HG03159 (cell line): ENCODE measurements around the gene RAB40C.

Experiments used
- ATAC-seq: cut with Tn5 transposase; IDR thresholded peaks from one replicate; pipeline ENCODE4 v1.9.1; 2021; ENCODE audit warnings: mild to moderate bottlenecking, moderate library complexity; ENCODE audit not compliant: unreplicated experiment

The RAB40C gene

DNA sequence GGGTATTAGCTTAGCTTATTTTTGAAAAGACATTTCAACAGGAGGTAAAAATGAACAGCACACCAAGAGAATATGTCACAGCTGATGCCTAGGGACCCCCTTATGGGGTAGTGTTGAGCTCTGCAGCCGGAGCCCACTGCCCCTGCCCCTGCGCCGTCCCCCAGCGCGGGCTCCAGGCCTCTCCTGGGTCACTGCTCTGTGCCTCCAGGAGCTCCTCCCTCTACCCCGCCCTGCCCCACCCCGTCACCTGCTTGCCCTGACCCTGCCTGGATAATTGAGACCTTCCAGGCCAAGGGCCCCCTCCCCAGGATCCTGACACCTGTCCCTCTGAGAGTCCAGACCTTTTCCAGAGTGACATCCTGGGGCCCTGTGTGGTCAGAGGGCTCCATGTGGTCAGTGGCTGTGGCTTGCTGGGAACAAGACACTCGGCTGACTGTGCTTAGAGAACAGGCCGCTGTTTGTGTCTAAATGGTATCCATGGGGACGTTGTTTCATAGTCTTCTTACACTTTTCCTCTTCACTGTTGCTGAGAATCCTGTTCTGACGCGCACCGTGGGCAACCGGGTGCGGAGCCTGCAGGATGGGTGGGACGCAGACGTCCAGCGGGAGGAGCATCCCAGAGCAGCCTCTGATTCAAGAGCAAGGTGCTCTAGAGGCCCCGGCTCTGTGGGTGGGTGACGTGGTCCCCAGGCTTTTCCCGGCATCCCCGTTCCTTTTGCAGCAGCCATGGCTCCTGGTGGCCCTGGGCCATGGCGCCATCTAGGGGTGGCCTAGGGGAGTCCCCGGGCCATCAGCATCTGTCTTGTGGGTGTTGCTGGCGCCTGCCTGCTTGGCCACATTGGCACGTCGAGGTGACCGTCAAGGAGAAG, 20.9 kb downstream of the RAB40C start:
- no peak for ATAC-seq

DNA sequence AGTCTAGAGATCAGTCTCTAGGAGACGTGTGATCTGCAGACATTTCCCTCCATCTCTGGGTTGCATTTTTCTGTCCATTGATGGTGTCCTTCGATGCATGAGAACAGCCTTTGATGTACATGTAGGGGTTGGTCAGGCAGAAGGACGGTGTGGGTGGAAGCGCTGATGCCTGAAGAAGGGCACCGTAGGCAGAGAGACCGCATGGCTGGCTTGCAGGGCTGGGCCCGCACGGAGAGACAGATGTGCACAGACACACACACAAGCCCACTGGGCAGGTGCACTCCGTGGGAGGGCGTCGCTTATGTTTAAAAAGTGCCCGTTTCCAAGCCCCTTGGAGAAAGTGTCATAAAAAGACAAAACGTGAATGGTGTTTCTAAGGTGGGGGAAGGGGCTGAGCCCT, 25.3 kb downstream of the RAB40C start:
- no peak for ATAC-seq

DNA sequence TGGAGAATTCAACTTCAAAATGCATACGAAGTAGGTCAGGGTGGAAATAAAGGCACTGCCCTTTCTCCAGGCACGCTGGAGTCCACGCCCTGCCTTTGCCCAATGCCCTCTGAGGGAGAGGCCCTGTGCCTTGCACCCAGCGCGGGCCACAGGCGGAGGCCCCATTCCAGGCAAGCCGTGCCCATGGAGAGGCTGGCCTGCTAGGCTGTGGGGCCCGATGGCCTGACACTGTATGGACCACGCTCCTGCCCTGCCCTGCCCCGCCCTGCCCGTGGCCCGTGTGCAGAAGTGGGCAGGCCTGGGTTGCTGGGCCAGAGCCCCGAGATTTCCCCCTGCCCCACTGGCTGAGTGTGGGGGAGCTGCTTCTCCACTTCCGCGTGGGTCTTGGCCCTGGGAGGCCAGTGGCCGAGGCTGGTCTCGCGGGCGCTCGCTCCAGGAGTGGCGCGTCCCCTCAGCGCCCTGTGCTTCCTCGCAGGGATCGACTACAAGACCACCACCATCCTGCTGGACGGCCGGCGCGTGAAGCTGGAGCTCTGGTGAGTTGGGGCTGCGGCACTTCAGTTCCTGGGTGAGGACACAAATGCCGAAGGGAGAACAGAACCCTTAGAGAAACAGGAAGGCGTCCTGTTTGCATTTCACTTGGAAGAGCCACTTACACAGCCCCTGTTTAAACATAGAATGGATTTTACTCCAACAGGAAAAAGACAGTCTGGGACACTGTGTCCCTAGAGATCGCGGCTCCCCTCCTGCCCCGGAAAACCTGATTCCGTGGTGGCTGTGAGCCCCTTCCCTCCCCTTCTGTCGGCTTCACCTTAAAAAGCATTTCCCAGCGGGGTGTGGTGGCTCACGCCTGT, 27.1 kb downstream of the RAB40C start:
- ATAC-seq = no peak

DNA sequence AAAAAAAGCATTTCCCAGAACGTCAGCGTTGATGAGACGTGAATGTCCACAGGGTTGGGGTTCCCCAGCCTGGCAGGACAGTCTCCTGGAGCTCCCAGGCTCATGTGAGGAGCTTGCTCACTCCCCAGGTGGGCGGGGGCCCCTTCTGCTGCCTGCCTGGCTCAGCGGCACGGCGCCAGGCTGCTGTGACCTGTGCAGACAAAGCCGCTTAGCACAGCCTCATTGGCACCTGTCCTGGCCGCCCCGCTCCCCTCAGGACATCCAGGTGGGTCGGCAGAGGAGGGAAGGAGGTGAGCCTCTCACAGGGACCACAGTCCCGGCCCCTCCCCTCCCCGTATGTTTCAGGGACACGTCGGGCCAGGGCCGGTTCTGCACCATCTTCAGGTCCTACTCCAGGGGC, 28.0 kb downstream of the RAB40C start:
- ATAC-seq = no peak

DNA sequence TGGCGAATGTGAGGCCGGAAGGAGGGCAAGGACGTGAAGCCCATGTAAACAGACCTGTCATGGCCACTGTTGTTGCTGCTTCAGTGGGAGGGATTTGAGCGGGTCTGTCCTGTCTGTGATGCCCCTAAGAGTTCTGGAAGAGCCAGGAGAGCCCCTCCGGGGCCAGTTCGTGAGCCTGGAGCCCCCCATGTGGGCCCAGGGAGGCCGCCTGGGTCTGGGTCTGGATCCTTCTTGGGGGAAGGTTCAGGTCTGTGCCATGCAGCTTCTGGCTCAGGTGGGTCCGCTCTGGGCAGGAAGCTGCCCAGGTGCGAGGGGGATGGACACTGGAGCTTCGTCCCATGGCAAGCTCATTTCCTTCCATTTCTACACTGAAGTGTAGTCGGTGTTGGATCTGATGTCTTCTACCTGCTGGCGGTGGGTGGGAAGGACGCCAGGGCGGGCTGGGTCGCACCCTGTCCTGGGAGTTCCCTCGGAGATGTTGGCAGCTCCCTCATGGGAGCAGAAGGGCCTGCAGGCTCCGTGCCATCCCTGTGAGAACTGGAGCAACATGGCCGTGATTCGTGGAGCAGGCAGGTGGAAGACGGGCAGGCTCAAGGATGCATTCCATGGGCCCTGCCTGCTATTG, 29.7 kb downstream of the RAB40C start:
- ATAC-seq = no peak

DNA sequence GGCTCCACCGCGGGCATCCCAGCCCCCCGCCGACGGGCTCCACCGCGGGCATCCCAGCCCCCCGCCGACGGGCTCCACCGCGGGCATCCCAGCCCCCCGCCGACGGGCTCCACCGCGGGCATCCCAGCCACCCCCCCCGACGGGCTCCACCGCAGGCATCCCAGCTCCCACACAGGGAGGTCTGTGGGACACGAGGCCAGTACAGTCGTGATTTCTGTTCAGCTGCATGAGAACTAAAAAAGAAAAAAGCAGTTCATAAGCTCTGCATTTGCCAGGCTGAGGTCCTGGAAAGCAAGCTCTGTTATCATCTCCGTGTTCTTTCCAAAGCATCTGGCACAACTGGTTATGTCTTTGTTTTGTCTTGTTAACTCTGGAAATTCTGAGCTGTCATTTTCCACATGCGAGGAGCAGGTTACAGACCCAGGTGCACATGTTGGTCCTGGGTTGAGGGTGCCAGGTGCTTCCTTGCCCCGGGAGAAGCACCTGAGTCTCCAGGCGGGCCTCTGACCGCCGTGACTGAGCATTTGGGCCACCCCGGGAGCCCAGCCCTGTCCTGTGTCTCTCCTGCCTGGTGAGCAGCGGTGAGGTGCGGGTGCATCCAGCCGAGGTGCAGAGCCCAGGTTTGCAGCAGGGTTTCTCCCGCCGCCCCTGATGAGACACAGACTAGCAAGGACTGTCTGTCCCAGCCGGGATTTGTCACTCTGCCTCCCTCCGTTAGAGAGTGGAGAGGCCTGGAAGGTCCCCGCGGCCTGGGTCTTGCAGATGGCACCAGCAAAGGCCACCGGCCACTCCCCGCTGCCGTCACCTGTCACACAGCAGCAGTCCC, 31.0 kb downstream of the RAB40C start:
- no peak for ATAC-seq

DNA sequence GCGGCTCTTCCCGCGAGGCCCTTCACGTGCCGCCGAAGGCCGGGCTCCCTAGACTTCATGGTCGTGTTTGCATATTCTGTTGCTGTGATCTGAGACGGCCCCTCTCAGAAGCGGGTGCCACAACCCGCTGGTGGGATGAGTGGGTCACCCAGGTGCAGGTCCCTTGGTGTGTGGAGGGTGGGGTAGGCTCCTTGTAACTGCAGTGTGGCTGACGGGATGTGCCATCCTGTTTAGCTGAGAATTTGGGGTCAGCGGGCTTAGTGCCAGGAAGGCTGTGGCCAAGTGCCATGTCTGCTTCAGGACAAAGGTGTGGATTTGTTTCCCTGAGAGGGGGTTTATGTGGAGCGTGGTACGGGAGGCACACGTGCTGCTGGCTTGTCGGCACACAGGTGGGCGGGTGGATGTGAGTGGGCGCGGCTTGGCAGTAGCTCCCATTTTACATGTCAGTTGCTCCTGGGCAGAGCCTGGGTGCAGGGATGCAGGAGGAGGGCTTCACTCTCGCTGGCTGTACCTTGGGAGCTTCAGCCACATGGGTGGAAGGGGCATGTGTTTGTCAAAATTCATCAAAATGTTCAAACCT, 31.8 kb downstream of the RAB40C start:
- no peak for ATAC-seq

DNA sequence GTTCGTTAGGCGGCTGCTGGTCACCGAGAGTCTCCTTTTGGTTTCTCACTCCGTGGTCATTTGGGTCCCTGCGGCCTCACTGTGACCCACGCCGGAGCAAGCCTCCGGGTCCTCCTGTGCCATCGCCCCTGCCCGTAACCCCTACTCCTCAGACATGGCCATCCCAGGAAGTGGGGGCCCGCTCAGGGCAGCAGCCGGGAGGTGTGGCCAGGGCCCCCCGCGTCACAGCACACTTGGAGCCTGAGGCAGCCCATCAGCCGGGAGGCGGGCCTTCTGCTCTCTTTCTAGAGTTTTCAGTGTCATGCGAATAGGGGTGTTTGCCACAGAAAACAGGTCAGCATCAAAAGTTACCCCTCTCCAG, 33.0 kb downstream of the RAB40C start:
- no peak for ATAC-seq

DNA sequence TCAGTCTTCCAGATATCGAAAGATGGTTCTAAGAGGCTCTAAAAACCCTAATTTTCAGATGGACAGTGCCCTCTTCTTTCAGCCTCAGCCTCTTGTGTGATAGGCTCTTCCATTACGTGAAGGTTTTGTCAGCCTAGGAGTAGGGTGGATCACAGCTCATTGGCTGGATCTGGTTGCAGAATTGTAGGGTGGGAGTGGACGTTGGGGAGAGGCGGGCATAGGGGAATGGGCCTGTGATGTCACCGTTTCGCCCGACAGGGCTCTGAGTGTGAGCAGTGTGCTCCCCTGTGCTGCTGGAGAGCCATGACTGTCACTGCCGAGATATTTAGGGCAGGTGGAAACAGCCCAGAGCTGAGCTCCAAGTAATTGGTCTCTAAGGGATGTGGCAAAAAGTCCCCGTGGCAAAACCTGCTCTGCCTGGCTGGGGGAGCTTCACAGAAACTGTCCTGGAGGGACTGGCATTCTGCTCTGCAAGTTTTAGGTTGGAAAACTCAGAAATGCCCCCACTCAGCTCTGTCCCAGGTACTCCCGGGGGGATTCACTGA, 34.7 kb downstream of the RAB40C start:
- ATAC-seq = no peak

DNA sequence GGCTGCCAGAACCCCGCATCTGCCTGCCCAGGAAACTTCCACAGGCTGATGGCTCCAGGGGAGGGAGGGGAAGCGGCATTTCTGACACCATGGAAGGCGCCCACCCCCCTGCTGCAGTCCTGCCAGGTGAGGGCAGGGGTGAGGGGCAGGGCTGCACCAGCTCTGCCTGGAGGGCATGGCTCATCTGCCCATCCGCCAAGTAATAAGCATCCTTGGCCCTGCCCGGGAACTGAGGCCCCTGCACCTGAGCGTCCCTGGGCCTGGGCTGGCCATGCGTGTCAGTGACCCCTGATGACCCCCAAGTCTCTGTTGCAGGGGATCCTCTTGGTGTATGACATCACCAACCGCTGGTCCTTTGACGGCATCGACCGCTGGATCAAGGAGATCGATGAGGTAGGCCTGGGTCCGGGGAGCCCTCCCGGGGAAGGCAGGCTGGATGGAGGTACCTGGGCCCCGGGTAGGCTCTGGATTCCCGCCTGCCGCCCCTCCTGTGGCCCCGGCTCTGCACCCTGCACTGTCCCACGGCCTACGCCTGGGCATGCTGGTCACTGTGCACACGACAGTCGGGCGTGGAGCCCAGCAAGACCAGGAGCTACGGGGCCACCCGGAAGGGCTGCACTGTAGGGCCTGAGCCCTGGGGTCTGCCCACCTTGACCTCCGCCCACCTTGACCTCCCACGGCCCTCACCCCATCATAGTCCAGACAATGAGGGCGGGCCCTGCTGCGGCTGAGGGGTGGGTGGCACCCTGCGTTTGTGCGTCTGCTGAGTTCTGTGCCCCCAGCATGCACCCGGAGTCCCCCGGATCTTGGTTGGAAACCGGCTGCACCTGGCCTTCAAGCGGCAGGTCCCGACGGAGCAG, 35.5 kb downstream of the RAB40C start:
- ATAC-seq = no peak

DNA sequence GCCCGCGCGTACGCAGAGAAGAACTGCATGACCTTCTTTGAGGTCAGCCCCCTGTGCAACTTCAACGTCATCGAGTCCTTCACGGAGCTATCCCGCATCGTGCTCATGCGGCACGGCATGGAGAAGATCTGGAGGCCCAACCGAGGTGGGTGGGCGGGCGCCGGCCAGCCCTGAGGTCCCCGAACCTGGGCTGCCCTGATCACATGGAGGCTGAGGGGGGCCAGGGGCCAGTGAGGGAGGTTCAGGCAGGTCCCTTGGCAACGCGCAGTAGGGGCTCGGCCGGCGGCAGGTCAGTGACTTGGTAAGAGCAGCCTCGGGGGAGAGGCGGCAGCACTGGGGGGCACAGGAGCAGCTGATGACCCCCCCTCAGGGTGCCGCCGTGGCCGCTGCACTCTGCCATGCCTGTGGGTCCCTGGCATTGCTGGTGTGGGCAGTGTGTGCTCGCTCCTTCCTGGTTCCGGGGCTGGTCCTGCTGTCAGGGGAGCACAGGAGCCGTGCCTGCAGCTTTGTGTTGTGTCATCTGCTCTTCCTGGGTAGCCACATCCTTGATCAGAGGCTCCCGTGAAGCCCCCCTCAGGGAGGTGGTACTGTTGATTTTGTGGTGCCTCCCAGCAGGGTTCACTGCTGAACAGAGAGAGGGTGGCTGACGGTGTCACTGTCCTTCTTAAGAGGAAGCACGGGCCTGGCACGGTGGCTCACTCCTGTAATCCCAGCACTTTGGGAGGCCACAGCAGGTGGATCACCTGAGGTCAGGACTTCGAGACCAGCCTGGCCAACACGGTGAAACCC, 36.3 kb downstream of the RAB40C start:
- no peak for ATAC-seq

DNA sequence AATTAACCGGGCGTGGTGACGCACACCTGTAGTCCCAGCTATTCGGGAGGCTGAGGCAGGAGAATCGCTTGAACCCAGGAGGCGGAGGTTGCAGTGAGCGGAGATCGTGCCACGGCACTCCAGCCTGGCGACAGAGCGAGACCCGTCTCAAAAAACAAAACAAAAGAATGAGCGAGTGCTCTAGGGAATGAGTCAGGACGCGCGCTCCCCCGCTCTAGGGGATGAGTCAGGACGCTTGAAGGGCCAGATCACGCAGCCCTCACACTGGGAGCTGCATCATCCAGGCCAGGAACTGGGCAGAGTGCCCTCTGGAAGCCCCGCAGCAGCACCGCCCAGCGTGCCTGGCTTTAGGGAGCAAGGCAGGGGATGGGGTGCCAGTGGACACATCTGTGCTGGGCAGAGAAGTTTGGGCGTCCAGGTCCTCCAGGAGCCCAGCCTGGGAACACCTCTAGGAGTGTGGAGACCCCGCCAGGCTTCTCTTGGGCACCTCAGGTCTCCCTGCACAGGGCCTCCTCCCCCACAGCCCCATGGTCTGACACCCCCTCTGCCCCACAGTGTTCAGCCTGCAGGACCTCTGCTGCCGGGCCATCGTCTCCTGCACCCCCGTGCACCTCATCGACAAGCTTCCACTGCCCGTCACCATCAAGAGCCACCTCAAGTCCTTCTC, 37.1 kb downstream of the RAB40C start:
- no peak for ATAC-seq

DNA sequence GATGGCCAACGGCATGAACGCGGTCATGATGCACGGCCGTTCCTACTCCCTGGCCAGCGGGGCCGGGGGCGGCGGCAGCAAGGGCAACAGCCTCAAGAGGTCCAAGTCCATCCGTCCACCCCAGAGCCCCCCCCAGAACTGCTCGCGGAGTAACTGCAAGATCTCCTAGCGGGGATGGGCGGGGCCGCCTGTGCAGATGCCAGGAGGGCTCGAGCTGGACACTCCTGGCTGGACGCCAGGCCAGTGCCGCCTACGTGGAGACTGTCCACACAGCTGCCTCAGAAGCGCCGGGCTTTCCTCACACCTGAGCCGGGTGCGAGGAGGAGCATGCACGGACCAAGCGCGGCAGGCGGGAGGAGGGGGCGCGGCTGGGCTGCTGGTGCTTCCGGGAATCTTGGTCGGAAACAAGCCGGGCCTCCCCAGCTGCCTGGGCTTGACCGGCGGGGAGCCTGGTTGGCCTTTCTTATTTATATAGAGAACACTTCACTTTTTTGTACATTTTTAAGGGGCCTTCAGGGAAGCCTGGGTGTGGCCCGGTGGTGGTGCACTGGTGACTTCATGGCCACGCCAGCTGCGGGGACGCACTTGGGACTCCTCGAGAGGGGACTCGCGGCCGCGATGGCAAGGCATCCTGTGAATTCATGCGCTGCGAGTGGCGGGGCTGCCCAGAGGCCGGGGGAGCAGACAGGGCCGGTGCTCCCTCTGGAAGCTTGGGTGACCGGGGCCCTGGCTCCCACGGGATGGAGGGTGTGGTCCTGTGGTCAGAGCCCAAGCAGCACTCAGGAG, 37.8 kb downstream of the RAB40C start:
- ATAC-seq = no peak

DNA sequence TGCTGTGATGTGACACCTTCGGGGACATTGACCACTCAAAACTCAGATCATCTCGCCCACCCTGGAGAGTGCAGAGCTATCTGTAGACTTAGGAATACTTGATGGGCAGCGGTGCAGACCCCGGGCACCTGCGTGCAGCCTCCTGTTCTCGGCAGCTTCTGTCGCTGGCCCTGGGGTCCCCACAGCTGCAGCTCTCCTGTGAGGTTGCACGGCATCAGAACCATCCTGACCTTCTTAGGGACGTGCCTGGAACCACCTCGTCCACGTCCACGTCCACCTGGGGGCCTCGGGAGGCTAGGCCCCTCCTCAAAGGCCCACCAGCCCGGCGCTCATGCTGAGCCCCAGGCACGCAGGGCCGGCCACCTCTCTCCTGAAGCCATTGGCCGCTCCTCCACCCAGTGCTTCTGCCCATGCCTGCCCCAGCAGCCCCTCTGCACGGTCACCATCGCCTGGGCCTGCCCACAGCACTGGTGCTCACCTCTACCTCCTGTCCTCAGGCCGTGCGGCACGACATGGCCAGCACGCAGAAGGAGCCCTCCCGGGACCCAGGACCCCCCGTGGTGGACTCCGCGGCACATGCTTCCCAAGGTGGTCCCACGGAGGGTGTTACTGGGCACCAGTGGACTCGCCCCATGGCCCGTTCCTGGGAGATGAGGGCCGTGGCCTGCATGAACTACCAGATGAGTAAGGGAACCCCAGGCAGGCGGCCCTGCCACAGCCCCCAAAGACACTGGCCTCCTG, 38.6 kb downstream of the RAB40C start:
- ATAC-seq = no peak

DNA sequence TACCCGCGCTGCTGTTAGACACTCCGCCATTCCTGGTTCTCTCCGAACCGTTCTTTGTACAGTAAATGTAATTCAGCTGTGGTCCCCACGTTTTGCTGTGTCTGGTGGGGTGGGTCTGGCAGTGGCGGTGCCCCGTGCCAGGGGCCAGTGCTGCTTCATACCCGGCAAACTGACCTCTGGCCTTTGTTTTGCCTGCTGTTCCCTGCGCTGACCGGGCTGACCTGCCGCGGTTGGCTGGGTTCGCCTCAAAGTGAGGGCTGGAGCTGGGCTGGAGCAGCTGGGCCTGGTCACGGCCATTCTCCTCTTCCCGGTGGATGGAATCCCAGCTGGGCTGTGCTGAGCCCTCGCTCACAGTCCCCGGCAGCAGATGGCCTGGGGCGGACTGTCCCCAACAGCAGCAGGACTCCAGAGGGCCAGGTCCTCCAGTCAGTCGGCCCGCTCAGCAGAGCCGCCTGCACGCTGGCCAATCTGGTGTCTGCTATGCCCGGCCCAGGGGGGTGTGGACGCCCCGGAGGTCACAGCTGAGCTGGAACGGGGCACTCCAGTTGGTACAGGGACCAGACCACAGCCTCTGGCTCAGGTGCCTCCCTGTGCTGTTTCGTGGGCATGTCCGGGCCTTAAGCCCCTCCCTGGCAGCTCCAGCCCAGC, 39.4 kb downstream of the RAB40C start:
- ATAC-seq = no peak

DNA sequence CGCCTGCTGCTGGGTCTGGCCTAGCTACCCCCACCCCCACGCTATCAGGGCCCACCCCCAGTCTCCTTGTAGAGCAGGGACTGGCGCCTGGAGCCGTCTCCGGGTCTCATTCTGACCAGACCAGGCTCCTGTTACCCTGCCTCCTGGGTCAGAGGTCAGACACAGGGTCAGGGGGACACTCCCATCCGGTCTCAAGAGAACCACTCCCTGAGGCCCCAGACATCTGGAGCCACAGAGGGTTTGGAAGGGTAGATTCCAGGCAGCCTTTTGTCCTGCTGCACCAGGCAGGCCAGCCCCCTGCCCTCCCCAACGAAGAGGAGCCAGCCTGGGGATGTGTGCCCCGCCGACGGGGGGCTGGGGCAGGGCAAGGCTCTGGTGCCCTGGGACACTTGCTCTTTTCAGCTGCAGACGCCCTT, 40.0 kb downstream of the RAB40C start:
- no peak for ATAC-seq
